DOHH2 (cell line): Measurements from ENCODE around the gene DPYSL5.

Experiments
- H3F3A ChIP-seq: fragments of 200-600 bp; sonication (generic), shearing (Covaris generic); 2 replicates; pipeline ENCODE4 v1.6.0; 2016; ENCODE audit warnings: antibody characterized with exemption, mild to moderate bottlenecking; ENCODE audit not compliant: control insufficient read depth, insufficient read depth
- H3K27ac ChIP-seq: fragments of 200-600 bp; sonication (generic); 2 replicates; pipeline ENCODE4 v1.5.1; 2014; ENCODE audit warnings: low read depth, mild to moderate bottlenecking, low read length, moderate library complexity
- H3K27me3 ChIP-seq: fragments of 200-600 bp; sonication (generic); 2 replicates; pipeline ENCODE4 v1.6.1; 2014; ENCODE audit warnings: mild to moderate bottlenecking, low read length, mixed read lengths; ENCODE audit not compliant: control insufficient read depth
- H3K36me3 ChIP-seq: fragments of 200-600 bp; sonication (generic); 2 replicates; pipeline ENCODE4 v1.6.1; 2014; ENCODE audit warnings: mild to moderate bottlenecking, low read length, moderate library complexity, mixed read lengths; ENCODE audit not compliant: control insufficient read depth
- H3K4me1 ChIP-seq: fragments of 200-600 bp; sonication (generic); 2 replicates; pipeline ENCODE4 v1.6.1; 2014; ENCODE audit warnings: mild to moderate bottlenecking, low read length, mixed read lengths; ENCODE audit not compliant: control insufficient read depth
- H3K4me2 ChIP-seq: fragments of 200-600 bp; sonication (generic); 2 replicates; pipeline ENCODE4 v1.6.0; 2014; ENCODE audit warnings: mild to moderate bottlenecking, low read length, moderate library complexity
- H3K4me3 ChIP-seq: fragments of 200-600 bp; sonication (generic); 2 replicates; pipeline ENCODE4 v1.5.1; 2014; ENCODE audit warnings: mild to moderate bottlenecking, low read length, mixed read lengths
- H3K79me2 ChIP-seq: fragments of 200-600 bp; sonication (generic); 2 replicates; pipeline ENCODE4 v1.6.1; 2014; ENCODE audit warnings: mild to moderate bottlenecking, low read length, mixed read lengths; ENCODE audit not compliant: control insufficient read depth
- H3K9me2 ChIP-seq: fragments of 200-600 bp; sonication (generic); replicated peaks from 2 replicates; pipeline ENCODE4 v1.6.1; 2014; ENCODE audit warnings: mild to moderate bottlenecking, low read length, mixed read lengths; ENCODE audit not compliant: control insufficient read depth
- H3K9me3 ChIP-seq: fragments of 200-600 bp; sonication (generic); 2 replicates; pipeline ENCODE4 v1.6.1; 2014; ENCODE audit warnings: antibody characterized with exemption, low read length, mixed read lengths; ENCODE audit not compliant: control insufficient read depth, insufficient read depth
- H4K20me1 ChIP-seq: fragments of 200-600 bp; sonication (generic); 2 replicates; pipeline ENCODE4 v1.6.0; 2014; ENCODE audit warnings: low read depth, mild to moderate bottlenecking, antibody characterized with exemption, low read length, moderate library complexity; ENCODE audit not compliant: control insufficient read depth, insufficient read depth
- CTCF ChIP-seq: fragments of 200-600 bp; sonication (generic); IDR thresholded peaks from one replicate; pipeline ENCODE4 v1.5.1; 2014; ENCODE audit warnings: antibody characterized with exemption, mild to moderate bottlenecking, low read depth, low read length; ENCODE audit not compliant: poor library complexity, severe bottlenecking
- EZH2phosphoT487 ChIP-seq: fragments of 200-600 bp; sonication (generic); IDR thresholded peaks from 2 replicates; pipeline ENCODE4 v1.6.1; 2017; ENCODE audit warnings: borderline replicate concordance, mild to moderate bottlenecking, antibody characterized with exemption, low read length, moderate library complexity, mixed read lengths

The DPYSL5 gene

GRCh38 chr2:26874514-26874913 is 26.6 kb downstream of the DPYSL5 start:
- Histone ChIP-seq H3K27ac (no peak overlapping the region), H3K27me3 (peaks cover 11% of the 10 kb centered on the region), H3K4me3 (no peak overlapping the region), H3K4me1 (no peaks in the 10 kb centered on the region), H3K36me3 (no peaks in the 10 kb centered on the region), H4K20me1 (no peaks in the 10 kb centered on the region), H3F3A (no peaks in the 10 kb centered on the region), H3K9me2 (no peaks in the 10 kb centered on the region), H3K79me2 (no peaks in the 10 kb centered on the region), H3K4me2 (no peak overlapping the region), H3K9me3 (no peaks in the 10 kb centered on the region)
- TF ChIP-seq EZH2phosphoT487: no peak
- no peak for TF ChIP-seq CTCF

GRCh38 chr2:26875065-26875634 is 27.2 kb downstream of the DPYSL5 start:
- H4K20me1 ChIP-seq: no peaks in the 10 kb centered on the region
- H3K79me2 ChIP-seq: no peaks in the 10 kb centered on the region
- no peak overlapping the region for H3K4me3 ChIP-seq
- no peaks in the 10 kb centered on the region for H3K4me1 ChIP-seq
- peaks cover 11% of the 10 kb centered on the region for H3K27me3 ChIP-seq
- H3K4me2 ChIP-seq: no peak overlapping the region
- no peaks in the 10 kb centered on the region for H3K9me3 ChIP-seq
- no peaks in the 10 kb centered on the region for H3K9me2 ChIP-seq
- H3F3A ChIP-seq: no peaks in the 10 kb centered on the region
- no peak overlapping the region for H3K27ac ChIP-seq
- TF ChIP-seq CTCF: no peak
- no peak for TF ChIP-seq EZH2phosphoT487
- H3K36me3 ChIP-seq: no peaks in the 10 kb centered on the region

- Histone ChIP-seq H3K4me2 (no peak overlapping the region), H3K36me3 (no peaks in the 10 kb centered on the region), H3K4me3 (no peak overlapping the region), H3K9me3 (no peaks in the 10 kb centered on the region), H3K27me3 (peaks cover 11% of the 10 kb centered on the region), H3K9me2 (no peaks in the 10 kb centered on the region), H4K20me1 (no peaks in the 10 kb centered on the region), H3K27ac (no peak overlapping the region), H3K79me2 (no peaks in the 10 kb centered on the region), H3F3A (no peaks in the 10 kb centered on the region), H3K4me1 (no peaks in the 10 kb centered on the region)
- TF ChIP-seq CTCF (no peak), EZH2phosphoT487 (no peak)
Measured at GRCh38 chr2:26875808-26876207, 27.9 kb downstream of the DPYSL5 start.

- Histone ChIP-seq H3K4me2 (no peak overlapping the region), H3K36me3 (no peaks in the 10 kb centered on the region), H3F3A (no peaks in the 10 kb centered on the region), H3K9me3 (no peaks in the 10 kb centered on the region), H3K9me2 (no peaks in the 10 kb centered on the region), H3K79me2 (no peaks in the 10 kb centered on the region), H3K4me1 (no peaks in the 10 kb centered on the region), H3K27ac (no peak overlapping the region), H4K20me1 (no peaks in the 10 kb centered on the region), H3K27me3 (peaks cover 11% of the 10 kb centered on the region), H3K4me3 (no peak overlapping the region)
- no peak for TF ChIP-seq CTCF
- no peak for TF ChIP-seq EZH2phosphoT487
Measured at GRCh38 chr2:26876260-26876659, 28.3 kb downstream of the DPYSL5 start.
